Choroid plexus epithelial cell (primary cell): ENCODE data around the gene PCSK7.

Source experiments
- DNase-seq: peaks from one replicate; pipeline ENCODE4 v3.0.0-alpha.2; 2010; ENCODE audit warnings: low read depth
- H3K4me3 ChIP-seq: 2 replicates; pipeline ENCODE4 v1.5.1; 2011; ENCODE audit warnings: low read depth, mild to moderate bottlenecking, control low read depth, low read length, moderate library complexity
- TF ChIP-seq, protein P1 (sequence below): conservative IDR thresholded peaks from 2 replicates; pipeline ENCODE4 v1.5.1; 2011; ENCODE audit warnings: low read depth, mild to moderate bottlenecking, control low read depth, inconsistent platforms, low read length, moderate library complexity

Gene PCSK7

GRCh38 chr11:117220568-117220967, 11.3 kb downstream of the PCSK7 start:
- DNase-seq: no peak
- TF ChIP-seq, protein P1, sequence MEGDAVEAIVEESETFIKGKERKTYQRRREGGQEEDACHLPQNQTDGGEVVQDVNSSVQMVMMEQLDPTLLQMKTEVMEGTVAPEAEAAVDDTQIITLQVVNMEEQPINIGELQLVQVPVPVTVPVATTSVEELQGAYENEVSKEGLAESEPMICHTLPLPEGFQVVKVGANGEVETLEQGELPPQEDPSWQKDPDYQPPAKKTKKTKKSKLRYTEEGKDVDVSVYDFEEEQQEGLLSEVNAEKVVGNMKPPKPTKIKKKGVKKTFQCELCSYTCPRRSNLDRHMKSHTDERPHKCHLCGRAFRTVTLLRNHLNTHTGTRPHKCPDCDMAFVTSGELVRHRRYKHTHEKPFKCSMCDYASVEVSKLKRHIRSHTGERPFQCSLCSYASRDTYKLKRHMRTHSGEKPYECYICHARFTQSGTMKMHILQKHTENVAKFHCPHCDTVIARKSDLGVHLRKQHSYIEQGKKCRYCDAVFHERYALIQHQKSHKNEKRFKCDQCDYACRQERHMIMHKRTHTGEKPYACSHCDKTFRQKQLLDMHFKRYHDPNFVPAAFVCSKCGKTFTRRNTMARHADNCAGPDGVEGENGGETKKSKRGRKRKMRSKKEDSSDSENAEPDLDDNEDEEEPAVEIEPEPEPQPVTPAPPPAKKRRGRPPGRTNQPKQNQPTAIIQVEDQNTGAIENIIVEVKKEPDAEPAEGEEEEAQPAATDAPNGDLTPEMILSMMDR: no peak
- no peak overlapping the region for H3K4me3 ChIP-seq

DNA sequence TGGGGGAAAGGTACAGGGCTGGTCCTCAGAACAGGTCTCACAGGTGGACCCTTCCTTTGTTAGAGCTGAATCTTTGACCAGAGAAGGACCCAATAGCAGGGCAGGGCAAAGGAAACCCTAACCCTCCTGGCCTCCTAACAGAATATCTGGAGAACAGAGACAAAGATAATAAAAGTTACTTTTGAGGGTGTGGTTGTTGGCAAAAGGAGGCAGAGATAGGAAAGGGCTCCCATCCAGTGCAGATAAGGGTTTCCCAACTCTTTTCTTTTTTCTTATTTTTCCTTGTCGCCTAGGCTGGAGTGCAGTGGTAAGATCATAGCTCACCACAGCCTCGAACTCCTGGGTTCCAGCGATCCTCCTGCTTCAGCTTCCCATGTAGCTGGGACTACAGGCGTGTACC, 11.9 kb downstream of the PCSK7 start:
- no peak for DNase-seq
- TF ChIP-seq, protein P1: no peak
- no peak overlapping the region for H3K4me3 ChIP-seq

- no peak overlapping the region for H3K4me3 ChIP-seq
- TF ChIP-seq, protein P1: no peak
- DNase-seq: no peak
These were observed 12.4 kb downstream of the PCSK7 start for GRCh38 chr11:117219455-117219854.

DNA sequence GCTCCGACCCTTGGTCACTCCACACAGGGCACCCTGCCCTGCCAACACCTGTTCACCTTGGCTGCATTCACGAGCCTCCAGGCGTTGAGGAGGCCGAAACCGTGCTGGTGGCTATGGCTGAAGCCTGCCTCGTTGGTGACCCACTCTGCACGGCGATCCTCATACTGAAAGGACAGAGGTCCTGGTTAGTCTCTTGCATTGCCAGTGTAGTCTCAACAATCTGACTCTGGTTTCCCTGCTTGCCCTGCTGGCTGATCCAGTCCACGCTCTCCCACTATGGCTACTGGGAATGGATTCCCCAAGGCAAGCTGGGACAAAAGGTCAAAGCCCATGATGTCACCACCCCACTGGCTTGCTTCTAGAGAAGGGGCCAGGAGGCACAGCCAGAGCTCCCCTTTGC, 12.9 kb downstream of the PCSK7 start:
- TF ChIP-seq, protein P1: no peak
- DNase-seq: no peak
- H3K4me3 ChIP-seq: no peak overlapping the region

GRCh38 chr11:117218133-117218915, 13.5 kb downstream of the PCSK7 start:
- no peak overlapping the region for H3K4me3 ChIP-seq
- TF ChIP-seq, protein P1: no peak
- peak; percentile 47 for DNase-seq

DNA sequence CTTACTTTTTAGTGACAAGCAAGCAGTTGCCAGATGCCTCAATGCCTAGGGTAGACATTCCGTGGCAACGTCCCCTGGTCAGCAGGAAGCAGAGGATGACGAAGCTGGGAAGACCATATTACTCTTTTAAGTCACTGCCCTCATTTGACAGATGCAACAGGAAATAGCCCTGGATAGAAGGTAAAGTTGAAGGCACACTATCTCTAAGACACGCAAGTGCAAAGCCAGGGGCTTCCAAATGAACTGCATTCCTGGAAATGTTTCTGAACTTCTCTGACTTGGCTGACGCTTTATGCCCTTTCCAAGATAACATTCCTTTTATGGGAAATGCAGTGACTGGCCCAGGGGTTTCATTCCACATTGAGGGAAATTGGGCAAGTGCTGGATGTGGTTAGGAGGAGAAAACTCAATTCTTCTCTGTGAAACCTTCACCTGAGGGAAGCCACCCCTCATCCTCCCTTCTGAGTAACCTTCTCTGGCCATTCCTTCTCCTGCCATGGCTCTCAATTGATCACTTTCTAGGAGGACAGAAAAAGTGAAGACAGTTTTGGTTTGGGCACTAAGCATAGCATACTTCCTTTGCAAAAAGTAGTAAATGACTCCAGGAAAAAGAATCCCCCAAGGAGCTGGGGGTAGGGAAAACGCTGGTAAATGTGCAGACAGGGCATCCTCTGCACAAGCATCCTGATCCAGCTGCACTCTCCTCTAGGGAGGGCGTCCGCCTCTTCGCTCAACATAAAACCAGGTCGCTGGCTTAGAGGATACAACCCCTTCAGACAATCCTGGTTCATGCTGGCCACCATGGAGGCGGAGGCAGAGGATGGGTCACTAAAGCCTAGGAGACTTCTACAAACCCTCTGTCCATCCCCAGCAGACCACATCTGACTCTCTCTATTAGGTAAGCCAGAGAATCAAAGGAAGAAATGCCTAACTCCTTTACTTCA, 14.5 kb downstream of the PCSK7 start:
- TF ChIP-seq, protein P1: no peak
- no peak overlapping the region for H3K4me3 ChIP-seq
- DNase-seq: peak; percentile 51
